Esophagus squamous epithelium (tissue), 4 donors: ENCODE measurements around the gene ZNF322.
"Not testable (repeated sequence)": the region's sequence is repeated elsewhere in the genome, so short reads cannot be mapped to it uniquely, and the experiment has no call there.

ENCODE experiments used
- CTCF ChIP-seq, 6 experiments: fragments of 450-650 bp in 4 of 6; fragments of 200-600 bp in 2 of 6; sonication (generic) in 2 of 6; IDR thresholded peaks; one replicate each; pipeline ENCODE4 v1.5.1; 2016 to 2019; ENCODE audit warnings: antibody characterized with exemption in 6 of 6, mild to moderate bottlenecking in 4 of 6, moderate library complexity in 4 of 6
- POLR2A ChIP-seq, 4 donors: fragments of 450-650 bp; IDR thresholded peaks; one replicate each; pipeline ENCODE4 v1.6.1; 2017; ENCODE audit warnings: antibody characterized with exemption in 4 of 4, mild to moderate bottlenecking in 4 of 4, moderate library complexity in 3 of 4

GRCh38 chr6:26682435-26683042 is 23.0 kb upstream of the ZNF322 start:
- TF ChIP-seq CTCF, POLR2A (IDR thresholded peaks at IDR 0.05): not testable (repeated sequence)
